ENCODE data around the gene DENND5A.

DNA sequence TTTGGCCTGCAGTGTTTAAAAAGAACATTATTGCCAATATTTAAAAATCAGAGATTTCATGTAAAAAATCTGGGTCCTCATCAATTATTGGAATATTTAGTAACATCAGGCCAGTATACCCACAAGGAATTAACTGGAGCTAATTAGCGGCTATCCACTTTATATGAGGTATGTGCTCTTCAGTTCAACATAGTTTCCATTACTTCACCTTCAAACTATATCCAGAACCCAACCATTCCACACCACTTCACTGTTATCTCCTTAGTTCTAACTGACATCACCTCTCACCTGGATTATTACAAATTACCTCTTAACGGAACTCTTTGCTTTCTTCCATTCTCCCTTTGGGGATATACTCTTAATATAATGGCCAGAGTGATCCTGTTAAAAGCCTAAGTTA is 64.7 kb downstream of the DENND5A start:
- TF ChIP-seq POLR2A (IDR thresholded peaks at IDR 0.05; ENCODE audit: low read length): no peak
- TF ChIP-seq GATA1 (IDR thresholded peaks at IDR 0.05; ENCODE audit: low read depth, low read length): no peak
